Iris pigment epithelial cell (primary cell): ENCODE data around the gene FAM171A2.

Source experiments
- DNase-seq: peaks from one replicate; pipeline ENCODE4 v3.0.0-alpha.2; 2011; ENCODE audit warnings: low read depth

FAM171A2 gene

GRCh38 chr17:44323359-44324091 is 40.1 kb downstream of the FAM171A2 start:
- no peak for DNase-seq

- no peak for DNase-seq
These were observed 41.3 kb downstream of the FAM171A2 start for GRCh38 chr17:44322236-44322895.

- DNase-seq, result no peak
These were observed 42.2 kb downstream of the FAM171A2 start for GRCh38 chr17:44321246-44322120.

DNA sequence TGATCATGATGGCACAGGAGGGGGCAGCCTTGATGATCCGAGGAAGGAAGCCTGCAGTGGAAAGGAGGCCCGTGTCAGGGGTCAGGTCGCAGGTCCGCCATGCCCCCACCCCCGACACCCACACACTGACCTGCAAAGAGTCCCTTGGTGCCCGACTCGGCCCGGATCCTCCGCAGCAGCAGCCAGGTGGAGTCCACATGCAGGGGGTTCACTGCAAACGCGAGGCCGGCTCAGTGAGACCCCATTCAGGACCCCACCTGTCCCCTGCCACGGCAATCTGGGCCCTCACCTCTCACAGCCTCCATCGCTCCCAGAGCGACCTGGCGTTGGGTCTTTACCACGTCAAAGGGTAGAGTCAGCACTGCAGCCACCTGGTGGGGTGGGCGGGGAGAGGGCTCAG is 43.6 kb downstream of the FAM171A2 start:
- no peak for DNase-seq

GRCh38 chr17:44318077-44318892 is 45.4 kb downstream of the FAM171A2 start:
- DNase-seq, result no peak

- DNase-seq, result no peak
These were observed 46.1 kb downstream of the FAM171A2 start for GRCh38 chr17:44317545-44317944.

- no peak for DNase-seq
These were observed 47.6 kb downstream of the FAM171A2 start for GRCh38 chr17:44315760-44316731.

DNA sequence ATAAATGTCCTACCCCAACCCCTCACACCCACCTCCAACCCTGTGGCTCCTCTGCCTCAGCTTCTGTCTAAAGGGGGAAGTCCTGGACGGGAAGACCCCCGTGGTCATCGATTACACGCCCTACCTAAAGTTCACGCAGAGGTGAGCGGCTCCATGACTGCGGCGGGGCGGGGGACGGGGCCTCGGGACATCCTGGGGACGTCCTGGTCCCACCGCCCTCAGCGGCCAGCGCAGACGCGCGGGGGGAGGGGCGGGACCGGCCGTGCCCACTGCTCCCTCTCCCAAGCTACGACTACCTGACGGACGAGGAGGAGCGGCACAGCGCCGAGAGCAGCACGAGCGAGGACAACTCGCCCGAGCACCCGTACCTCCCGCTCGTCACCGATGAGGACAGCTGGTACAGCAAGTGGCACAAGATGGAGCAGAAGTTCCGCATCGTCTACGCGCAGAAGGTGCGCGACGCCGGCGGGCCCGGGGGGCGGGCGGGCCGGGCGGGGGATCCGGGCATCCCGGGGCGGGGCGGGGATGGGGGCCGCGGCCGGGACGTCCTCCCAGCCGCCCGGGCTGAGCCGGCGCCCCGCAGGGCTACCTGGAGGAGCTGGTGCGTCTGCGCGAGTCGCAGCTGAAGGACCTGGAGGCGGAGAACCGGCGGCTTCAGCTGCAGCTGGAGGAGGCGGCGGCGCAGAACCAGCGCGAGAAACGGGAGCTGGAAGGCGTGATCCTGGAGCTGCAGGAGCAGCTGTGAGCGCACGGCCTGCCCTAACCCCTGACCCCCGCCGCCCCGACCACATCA is 48.6 kb downstream of the FAM171A2 start:
- peak; percentile 55 for DNase-seq

- DNase-seq, result no peak
These were observed 49.2 kb downstream of the FAM171A2 start for GRCh38 chr17:44314524-44314868.

DNA sequence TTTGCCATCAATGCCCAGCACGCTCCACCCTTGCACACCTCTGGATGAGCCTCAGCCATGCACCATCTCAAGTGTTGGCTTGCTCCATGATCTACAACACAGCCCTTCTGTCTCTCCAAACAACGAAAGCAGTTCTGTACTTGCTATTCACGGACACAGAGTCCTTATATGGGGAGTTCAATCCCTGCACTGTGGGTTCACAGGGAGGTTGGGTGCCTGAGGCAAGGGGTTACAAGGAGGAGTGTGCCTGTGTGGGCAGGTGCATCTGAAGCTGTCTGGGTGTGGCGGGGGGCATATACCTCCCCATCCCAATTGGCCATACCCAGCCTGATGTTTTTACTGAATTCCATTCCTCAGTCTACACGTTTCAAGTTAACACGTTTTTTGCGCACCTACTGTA is 49.6 kb downstream of the FAM171A2 start:
- no peak for DNase-seq

DNA sequence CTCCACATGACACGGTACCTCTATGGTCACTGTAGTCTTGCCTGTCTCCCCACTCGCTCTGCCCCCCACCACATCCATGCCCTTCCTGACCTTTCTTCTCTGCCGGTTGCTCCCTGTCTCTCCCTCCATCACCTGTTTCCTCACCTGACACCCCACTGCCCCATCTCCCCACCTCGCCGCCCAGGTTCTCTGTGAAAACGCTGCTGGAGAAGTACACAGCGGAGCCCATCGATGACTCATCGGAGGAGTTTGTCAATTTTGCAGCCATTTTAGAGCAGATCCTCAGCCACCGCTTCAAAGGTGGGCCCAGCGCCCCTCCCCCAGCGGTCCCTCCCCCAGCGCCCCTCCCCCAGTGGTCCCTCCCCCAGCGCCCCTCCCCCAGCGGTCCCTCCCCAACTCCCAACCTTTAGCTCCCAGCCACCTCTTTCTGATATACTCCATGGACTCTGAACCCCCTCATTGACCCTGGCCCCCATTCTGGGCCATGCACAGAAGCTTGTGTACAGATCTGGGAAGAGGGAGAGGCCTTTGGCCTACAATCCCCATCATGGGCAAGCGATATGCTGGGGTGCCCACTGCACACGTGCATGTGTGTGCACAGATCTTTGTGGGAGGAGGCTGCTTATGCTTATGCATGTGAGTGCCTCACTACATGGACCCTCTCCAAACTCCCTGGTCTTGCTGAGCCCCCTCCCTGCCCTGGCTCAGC is 51.1 kb downstream of the FAM171A2 start:
- DNase-seq, result no peak

DNA sequence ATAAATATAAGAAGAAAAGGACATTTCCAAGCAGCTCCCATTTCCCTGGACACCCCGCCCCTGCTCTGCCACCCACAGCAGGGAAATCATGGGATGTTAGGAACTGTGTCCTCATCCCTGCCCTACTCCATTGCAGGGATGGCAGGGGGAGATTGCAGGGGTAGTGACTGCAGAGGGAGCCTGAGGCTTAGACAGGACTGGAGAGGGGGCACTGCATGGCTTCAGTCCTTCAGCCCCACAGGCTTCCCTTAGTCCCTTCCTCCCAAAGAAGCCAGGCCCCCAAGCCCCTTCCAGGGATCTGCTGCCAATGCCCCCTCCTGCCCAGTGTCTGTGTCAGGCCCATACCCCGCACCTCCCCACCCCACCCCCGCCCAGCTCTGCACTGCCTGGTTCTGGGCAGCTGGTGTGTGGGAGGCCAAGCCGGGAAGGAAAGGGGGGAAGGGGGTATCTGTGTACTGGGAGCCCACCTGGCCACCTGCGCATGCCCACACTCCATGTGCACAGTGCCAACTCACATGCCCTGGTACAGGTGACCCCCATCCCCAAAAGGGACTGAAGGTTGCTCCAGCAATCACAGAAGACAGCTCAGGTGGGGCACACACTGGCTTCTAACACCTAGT is 52.0 kb downstream of the FAM171A2 start:
- no peak for DNase-seq

- DNase-seq, result no peak
These were observed 52.9 kb downstream of the FAM171A2 start for GRCh38 chr17:44310609-44311376.

- DNase-seq, result no peak
These were observed 53.5 kb downstream of the FAM171A2 start for GRCh38 chr17:44310188-44310587.

- DNase-seq, result no peak
These were observed 54.2 kb downstream of the FAM171A2 start for GRCh38 chr17:44309472-44309871.

- no peak for DNase-seq
These were observed 54.8 kb downstream of the FAM171A2 start for GRCh38 chr17:44308865-44309264.

GRCh38 chr17:44308320-44308818 is 55.3 kb downstream of the FAM171A2 start, which contains the start of gene RUNDC3A:
RUNDC3A (plus strand) TSS chr17:44308601; CDS start chr17:44308833, 232 bp downstream.
- peak; percentile 69 for DNase-seq
